ENCODE measurements around the gene NCKAP5.

The NCKAP5 gene

GRCh38 chr2:133568172-133568571, at the start of gene NCKAP5:
Gene NCKAP5, minus strand, starts transcription at chr2:133568463. Its CDS starts 50,937 bp downstream, at chr2:133517526.
- DNase-seq (ENCODE audit: low read depth) = no peak

GRCh38 chr2:133609664-133610063, 41.4 kb upstream of the NCKAP5 start:
- no peak for DNase-seq (ENCODE audit: low read depth)

DNA sequence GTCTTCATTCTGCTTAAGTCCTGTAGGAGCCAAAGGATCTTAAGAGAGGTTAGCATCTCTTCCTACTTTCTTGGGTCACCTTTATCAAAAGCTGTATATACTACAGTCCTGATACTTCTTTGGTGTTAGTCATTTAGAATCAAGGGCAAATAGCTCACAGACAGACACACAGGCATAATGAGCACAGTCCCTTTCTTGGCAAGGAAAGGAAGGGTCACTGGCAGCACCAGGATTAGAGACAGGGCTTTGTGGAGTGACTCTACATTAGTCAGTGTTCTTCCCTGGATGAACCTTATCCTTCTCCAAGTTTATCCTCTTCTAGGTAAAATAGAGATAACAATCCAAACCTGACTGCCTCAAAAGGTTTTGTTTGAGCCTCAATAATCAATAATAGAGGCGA, 40.0 kb upstream of the NCKAP5 start:
- DNase-seq (ENCODE audit: low read depth) = no peak

- DNase-seq (ENCODE audit: low read depth) = no peak
Observed at GRCh38 chr2:133607679-133608078, 39.4 kb upstream of the NCKAP5 start.

DNA sequence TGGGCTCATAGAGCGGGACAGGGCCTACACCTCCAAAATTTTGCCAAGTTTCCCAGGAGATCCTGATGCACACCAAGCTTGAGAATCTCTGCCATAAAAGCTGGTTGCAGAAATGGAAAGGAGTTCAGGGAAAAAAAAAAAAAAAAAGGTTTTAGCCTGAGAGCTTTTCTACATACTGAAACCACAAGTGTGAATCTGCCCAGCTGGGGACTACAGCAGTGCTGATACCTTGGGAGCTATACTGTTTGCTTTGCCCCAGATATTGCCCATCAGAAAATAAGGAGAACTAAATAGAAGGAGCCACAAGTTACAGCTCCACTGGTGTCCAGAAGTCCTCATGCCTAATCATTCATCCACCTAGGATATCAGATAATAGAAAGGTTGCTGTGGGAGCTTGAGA, 38.4 kb upstream of the NCKAP5 start:
- no peak for DNase-seq (ENCODE audit: low read depth)

DNA sequence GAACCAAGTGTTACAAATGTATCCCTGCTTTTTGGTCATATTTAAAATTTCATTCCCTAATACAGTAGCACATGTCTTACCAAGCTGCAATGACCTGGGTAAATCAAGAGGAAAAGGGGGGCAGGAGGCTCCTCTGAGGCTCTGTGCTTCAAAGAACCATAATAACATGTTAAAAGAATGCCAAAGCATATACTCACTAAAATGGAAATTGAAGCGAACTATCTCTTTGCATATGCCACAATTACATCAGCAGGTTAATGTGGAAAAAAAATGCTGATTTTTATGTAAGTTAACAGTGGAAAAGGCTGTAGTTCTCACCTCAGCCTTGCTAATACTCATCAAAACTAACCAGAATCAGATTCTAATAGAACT, 37.5 kb upstream of the NCKAP5 start:
- DNase-seq (ENCODE audit: low read depth) = no peak

- DNase-seq (ENCODE audit: low read depth) = no peak
Observed at GRCh38 chr2:133605011-133605765, 36.9 kb upstream of the NCKAP5 start.

GRCh38 chr2:133603109-133603508, 34.8 kb upstream of the NCKAP5 start:
- no peak for DNase-seq (ENCODE audit: low read depth)

- no peak for DNase-seq (ENCODE audit: low read depth)
Observed at GRCh38 chr2:133602538-133602937, 34.3 kb upstream of the NCKAP5 start.

- no peak for DNase-seq (ENCODE audit: low read depth)
Observed at GRCh38 chr2:133600266-133600928, 32.1 kb upstream of the NCKAP5 start.

- DNase-seq (ENCODE audit: low read depth) = no peak
Observed at GRCh38 chr2:133599811-133600210, 31.5 kb upstream of the NCKAP5 start.

- DNase-seq (ENCODE audit: low read depth) = no peak
Observed at GRCh38 chr2:133599211-133599803, 31.0 kb upstream of the NCKAP5 start.

DNA sequence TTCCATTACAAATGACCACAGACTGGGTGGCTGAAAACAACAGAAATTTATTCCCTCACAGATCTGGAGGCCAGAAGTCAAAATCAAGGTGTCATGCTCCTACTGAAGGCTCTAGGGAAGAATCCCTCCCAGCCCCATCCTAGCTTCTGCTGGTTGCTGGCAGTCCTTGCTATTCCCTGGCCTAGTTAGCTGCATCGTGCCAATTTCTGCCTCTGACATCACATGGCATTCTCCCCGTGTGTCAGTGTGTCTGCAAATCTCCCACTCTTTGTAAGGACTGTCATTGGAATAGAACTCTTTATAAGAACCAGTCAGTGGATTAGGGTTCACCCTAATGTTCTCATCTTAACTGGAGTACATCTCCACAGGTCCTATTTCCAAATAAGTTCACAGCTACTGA, 30.5 kb upstream of the NCKAP5 start:
- DNase-seq (ENCODE audit: low read depth) = no peak

GRCh38 chr2:133596701-133597393, 28.6 kb upstream of the NCKAP5 start:
- DNase-seq (ENCODE audit: low read depth) = no peak

- DNase-seq (ENCODE audit: low read depth) = no peak
Observed at GRCh38 chr2:133591164-133591563, 22.9 kb upstream of the NCKAP5 start.

- DNase-seq (ENCODE audit: low read depth) = no peak
Observed at GRCh38 chr2:133589456-133589855, 21.2 kb upstream of the NCKAP5 start.

- DNase-seq (ENCODE audit: low read depth) = no peak
Observed at GRCh38 chr2:133588144-133588543, 19.9 kb upstream of the NCKAP5 start.

DNA sequence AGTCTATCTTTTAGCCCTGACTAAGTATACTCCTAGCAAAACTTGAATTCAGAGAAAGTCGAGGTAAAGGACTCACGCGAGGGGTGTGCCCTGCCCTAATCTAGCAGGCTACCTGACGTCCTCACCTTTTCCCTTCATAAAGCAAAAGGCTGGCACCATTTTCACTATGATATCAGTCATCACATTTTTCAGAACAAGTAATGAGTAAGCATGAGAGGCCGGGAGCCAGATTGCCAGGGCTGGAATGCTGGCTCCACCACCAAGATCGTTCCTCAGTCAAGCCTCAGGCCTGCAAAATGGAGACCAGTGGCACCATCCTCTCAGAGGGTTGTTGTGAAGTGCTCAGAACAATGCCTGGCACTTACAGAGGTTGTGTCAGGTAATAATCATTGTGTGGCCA, 18.7 kb upstream of the NCKAP5 start:
- no peak for DNase-seq (ENCODE audit: low read depth)

- DNase-seq (ENCODE audit: low read depth) = no peak
Observed at GRCh38 chr2:133581010-133581760, 12.9 kb upstream of the NCKAP5 start.

- DNase-seq (ENCODE audit: low read depth) = no peak
Observed at GRCh38 chr2:133579274-133579673, 11.0 kb upstream of the NCKAP5 start.

GRCh38 chr2:133576714-133577113, 8.5 kb upstream of the NCKAP5 start:
- no peak for DNase-seq (ENCODE audit: low read depth)

DNA sequence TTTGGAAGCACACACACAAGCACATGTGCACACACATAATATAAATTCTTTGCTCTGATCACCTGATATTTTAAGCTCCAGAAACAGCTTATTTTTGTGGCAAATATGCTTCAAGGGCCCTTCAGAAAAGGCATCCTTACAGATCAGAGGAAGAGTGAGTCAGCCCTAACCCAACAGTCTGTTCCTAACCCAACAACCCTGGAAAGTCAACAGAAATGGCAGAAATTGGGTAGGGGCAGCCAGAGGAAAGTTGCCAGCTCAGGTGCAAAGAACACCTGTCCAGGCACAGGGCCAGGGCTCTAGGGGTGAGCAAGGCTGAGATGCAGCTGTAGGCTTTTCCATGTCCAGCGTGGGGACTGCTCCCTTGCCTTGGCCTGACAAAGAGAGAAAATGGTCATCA, 6.4 kb upstream of the NCKAP5 start:
- DNase-seq (ENCODE audit: low read depth) = no peak
